ENCODE data around the gene TSHZ2.

TSHZ2 gene

DNA sequence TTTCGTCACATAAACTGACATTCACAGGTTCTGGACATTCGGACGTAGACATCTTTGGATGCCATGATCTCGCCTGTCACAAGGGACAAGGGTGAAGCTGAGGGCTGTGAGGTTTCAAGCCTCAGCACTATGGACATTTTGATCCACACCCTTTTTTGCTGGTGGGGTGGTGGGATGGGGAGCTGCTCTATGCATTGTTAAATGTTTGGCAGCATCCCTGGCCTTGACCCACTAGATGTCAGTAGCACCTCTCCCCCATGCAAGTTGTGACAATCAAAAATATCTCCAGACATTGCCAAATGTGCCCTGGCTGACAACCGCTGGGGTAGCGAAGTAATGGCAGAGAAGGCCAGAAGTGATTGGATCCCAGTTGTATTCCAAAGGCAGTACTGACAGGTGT lies 229.4 kb downstream of the TSHZ2 start:
- WGBS (ENCODE audit: insufficient coverage), result 93% methylated on average over 5 of the region's 6 CpGs
- H3K4me3 ChIP-seq (ENCODE audit: control insufficient read depth in 1 of 7, extremely low read depth in 1 of 7, insufficient read depth in 4 of 7, low read depth in 2 of 7, low read length in 6 of 7), result no peak overlapping the region
- H3K27ac ChIP-seq (ENCODE audit: insufficient read depth in 1 of 2, low read depth in 1 of 2, low read length in 2 of 2, poor library complexity in 1 of 2, severe bottlenecking in 2 of 2), result no peak overlapping the region
- no peaks in the 10 kb centered on the region for H3K9me3 ChIP-seq (ENCODE audit: control extremely low read depth in 1 of 5, control insufficient read depth in 4 of 5, insufficient read depth in 2 of 5, low read depth in 1 of 5, low read length in 4 of 5)
- H3K27me3 ChIP-seq (replicated peaks in 2 of 5; ENCODE audit: control insufficient read depth in 4 of 5, insufficient read depth in 5 of 5, low read length in 4 of 5), result peaks cover 0 to 18% (median 0%) of the 10 kb centered on the region in 5 experiments
- peak in 1 of 3 donors; percentile 2 for DNase-seq
- POLR2A ChIA-PET, result no interaction called here
- no peaks in the 10 kb centered on the region for H3K4me1 ChIP-seq (ENCODE audit: control extremely low read depth in 1 of 4, control insufficient read depth in 4 of 4, insufficient read depth in 4 of 4, low read length in 3 of 4)
- CTCF ChIA-PET, result no interaction called here
- H3K36me3 ChIP-seq (ENCODE audit: control insufficient read depth in 4 of 4, insufficient read depth in 4 of 4, low read length in 3 of 4), result no peaks in the 10 kb centered on the region

GRCh38 chr20:53202777-53203176 lies 230.6 kb downstream of the TSHZ2 start:
- Histone ChIP-seq H3K27ac (ENCODE audit: insufficient read depth in 1 of 2, low read depth in 1 of 2, low read length in 2 of 2, poor library complexity in 1 of 2, severe bottlenecking in 2 of 2) (no peak overlapping the region), H3K27me3 (replicated peaks in 2 of 5; ENCODE audit: control insufficient read depth in 4 of 5, insufficient read depth in 5 of 5, low read length in 4 of 5) (peaks cover 0 to 11% (median 0%) of the 10 kb centered on the region in 5 experiments), H3K9me3 (ENCODE audit: control extremely low read depth in 1 of 5, control insufficient read depth in 4 of 5, insufficient read depth in 2 of 5, low read depth in 1 of 5, low read length in 4 of 5) (no peaks in the 10 kb centered on the region), H3K36me3 (ENCODE audit: control insufficient read depth in 4 of 4, insufficient read depth in 4 of 4, low read length in 3 of 4) (no peaks in the 10 kb centered on the region), H3K4me1 (ENCODE audit: control extremely low read depth in 1 of 4, control insufficient read depth in 4 of 4, insufficient read depth in 4 of 4, low read length in 3 of 4) (no peaks in the 10 kb centered on the region), H3K4me3 (ENCODE audit: control insufficient read depth in 1 of 7, extremely low read depth in 1 of 7, insufficient read depth in 4 of 7, low read depth in 2 of 7, low read length in 6 of 7) (no peak overlapping the region)
- DNase-seq, result no peak
- ChIA-PET POLR2A (no interaction called here), CTCF (no interaction called here)
- 100% methylated on average over 2 of the region's 3 CpGs for WGBS (ENCODE audit: insufficient coverage)

GRCh38 chr20:53205046-53205445 lies 232.9 kb downstream of the TSHZ2 start:
- WGBS (ENCODE audit: insufficient coverage), result 95% methylated on average over 5 of the region's 5 CpGs
- H3K27me3 ChIP-seq (replicated peaks in 2 of 5; ENCODE audit: control insufficient read depth in 4 of 5, insufficient read depth in 5 of 5, low read length in 4 of 5), result peaks cover 0 to 16% (median 0%) of the 10 kb centered on the region in 5 experiments
- H3K9me3 ChIP-seq (ENCODE audit: control extremely low read depth in 1 of 5, control insufficient read depth in 4 of 5, insufficient read depth in 2 of 5, low read depth in 1 of 5, low read length in 4 of 5), result no peaks in the 10 kb centered on the region
- no peak overlapping the region for H3K27ac ChIP-seq (ENCODE audit: insufficient read depth in 1 of 2, low read depth in 1 of 2, low read length in 2 of 2, poor library complexity in 1 of 2, severe bottlenecking in 2 of 2)
- DNase-seq, result no peak
- no peak overlapping the region for H3K4me3 ChIP-seq (ENCODE audit: control insufficient read depth in 1 of 7, extremely low read depth in 1 of 7, insufficient read depth in 4 of 7, low read depth in 2 of 7, low read length in 6 of 7)
- H3K36me3 ChIP-seq (ENCODE audit: control insufficient read depth in 4 of 4, insufficient read depth in 4 of 4, low read length in 3 of 4), result no peaks in the 10 kb centered on the region
- no peaks in the 10 kb centered on the region for H3K4me1 ChIP-seq (ENCODE audit: control extremely low read depth in 1 of 4, control insufficient read depth in 4 of 4, insufficient read depth in 4 of 4, low read length in 3 of 4)
- ChIA-PET CTCF (interaction anchor here (0.9 kb wide), 1 partner anchor 13 kb away, joined by 3 read pairs; no protein-coding TSS in a partner anchor), POLR2A (no interaction called here)

DNA sequence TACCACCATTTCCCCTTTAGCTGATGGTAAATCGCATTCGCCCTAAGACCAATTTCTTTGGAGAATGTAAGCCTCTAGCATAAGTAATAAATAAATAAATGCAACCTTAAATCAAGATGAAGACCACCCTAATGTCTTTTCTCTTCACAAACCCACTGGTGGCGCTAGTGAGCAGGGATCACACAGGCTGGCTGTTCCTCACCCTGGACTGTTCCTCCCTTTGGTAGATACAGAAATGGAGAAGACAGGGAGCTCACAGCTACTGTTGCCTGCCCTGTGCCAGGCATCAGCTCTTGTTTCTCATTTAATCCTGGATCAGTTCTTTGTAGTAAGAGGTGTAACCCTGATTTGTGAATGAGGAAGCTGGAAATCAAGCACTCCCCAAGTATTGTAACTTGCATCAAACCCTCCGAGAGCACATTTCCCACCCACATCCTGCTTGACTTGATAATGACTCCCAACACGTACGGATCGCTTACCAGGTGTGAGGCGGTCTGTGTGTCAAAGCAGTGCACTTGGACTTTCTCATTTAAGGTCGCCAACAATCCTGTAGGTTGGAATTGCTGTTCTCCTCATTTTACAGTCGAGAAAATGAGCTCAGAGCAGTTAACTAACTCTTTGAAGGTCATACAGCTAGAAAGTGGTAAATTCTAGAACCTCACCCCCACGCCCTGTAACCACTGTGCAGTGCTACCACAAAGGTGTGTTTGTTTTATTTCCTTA lies 236.1 kb downstream of the TSHZ2 start:
- Histone ChIP-seq H3K4me3 (ENCODE audit: control insufficient read depth in 1 of 7, extremely low read depth in 1 of 7, insufficient read depth in 4 of 7, low read depth in 2 of 7, low read length in 6 of 7) (no peak overlapping the region), H3K27ac (ENCODE audit: insufficient read depth in 1 of 2, low read depth in 1 of 2, low read length in 2 of 2, poor library complexity in 1 of 2, severe bottlenecking in 2 of 2) (no peak overlapping the region), H3K9me3 (ENCODE audit: control extremely low read depth in 1 of 5, control insufficient read depth in 4 of 5, insufficient read depth in 2 of 5, low read depth in 1 of 5, low read length in 4 of 5) (no peaks in the 10 kb centered on the region), H3K36me3 (ENCODE audit: control insufficient read depth in 4 of 4, insufficient read depth in 4 of 4, low read length in 3 of 4) (no peaks in the 10 kb centered on the region), H3K27me3 (replicated peaks in 2 of 5; ENCODE audit: control insufficient read depth in 4 of 5, insufficient read depth in 5 of 5, low read length in 4 of 5) (peaks cover 0 to 13% (median 0%) of the 10 kb centered on the region in 5 experiments), H3K4me1 (ENCODE audit: control extremely low read depth in 1 of 4, control insufficient read depth in 4 of 4, insufficient read depth in 4 of 4, low read length in 3 of 4) (no peaks in the 10 kb centered on the region)
- peak; percentile 1 to 33 (median 6) for DNase-seq
- POLR2A ChIA-PET, result no interaction called here
- CTCF ChIA-PET, result interaction anchor here (0.8 to 1.8 kb wide), 3 partner anchors 9 to 18 kb away, joined by 3 to 6 read pairs (median 5); no protein-coding TSS in a partner anchor
- WGBS (ENCODE audit: insufficient coverage), result 51% methylated on average over 9 of the region's 11 CpGs

DNA sequence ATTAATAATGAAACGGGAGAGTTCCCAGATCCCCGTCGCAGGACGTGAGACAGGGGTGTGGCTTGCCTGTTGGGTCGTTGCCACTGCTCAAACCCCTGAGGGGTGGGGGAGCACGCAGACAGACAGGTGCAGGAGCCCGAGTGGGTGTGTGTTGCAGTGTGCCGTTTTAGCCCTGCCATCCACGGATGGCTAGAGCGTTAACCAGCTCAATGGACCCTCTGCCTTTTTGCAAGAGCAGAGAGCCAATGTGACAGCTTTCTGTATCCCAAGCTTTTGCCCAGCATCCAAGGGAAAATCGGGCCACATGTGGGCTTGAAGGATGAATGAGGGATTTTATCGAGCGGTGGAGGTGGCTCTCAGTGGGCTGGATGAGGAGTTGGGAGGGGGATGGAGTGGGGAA lies 237.9 kb downstream of the TSHZ2 start:
- Histone ChIP-seq H3K4me3 (ENCODE audit: control insufficient read depth in 1 of 7, extremely low read depth in 1 of 7, insufficient read depth in 4 of 7, low read depth in 2 of 7, low read length in 6 of 7) (no peak overlapping the region), H3K27ac (ENCODE audit: insufficient read depth in 1 of 2, low read depth in 1 of 2, low read length in 2 of 2, poor library complexity in 1 of 2, severe bottlenecking in 2 of 2) (no peak overlapping the region), H3K4me1 (ENCODE audit: control extremely low read depth in 1 of 4, control insufficient read depth in 4 of 4, insufficient read depth in 4 of 4, low read length in 3 of 4) (no peaks in the 10 kb centered on the region), H3K36me3 (ENCODE audit: control insufficient read depth in 4 of 4, insufficient read depth in 4 of 4, low read length in 3 of 4) (no peaks in the 10 kb centered on the region), H3K9me3 (ENCODE audit: control extremely low read depth in 1 of 5, control insufficient read depth in 4 of 5, insufficient read depth in 2 of 5, low read depth in 1 of 5, low read length in 4 of 5) (no peaks in the 10 kb centered on the region), H3K27me3 (replicated peaks in 2 of 5; ENCODE audit: control insufficient read depth in 4 of 5, insufficient read depth in 5 of 5, low read length in 4 of 5) (peaks cover 0 to 13% (median 0%) of the 10 kb centered on the region in 5 experiments)
- DNase-seq, result no peak
- POLR2A ChIA-PET, result no interaction called here
- 91% methylated on average over 12 of the region's 13 CpGs for WGBS (ENCODE audit: insufficient coverage)
- CTCF ChIA-PET, result no interaction called here

DNA sequence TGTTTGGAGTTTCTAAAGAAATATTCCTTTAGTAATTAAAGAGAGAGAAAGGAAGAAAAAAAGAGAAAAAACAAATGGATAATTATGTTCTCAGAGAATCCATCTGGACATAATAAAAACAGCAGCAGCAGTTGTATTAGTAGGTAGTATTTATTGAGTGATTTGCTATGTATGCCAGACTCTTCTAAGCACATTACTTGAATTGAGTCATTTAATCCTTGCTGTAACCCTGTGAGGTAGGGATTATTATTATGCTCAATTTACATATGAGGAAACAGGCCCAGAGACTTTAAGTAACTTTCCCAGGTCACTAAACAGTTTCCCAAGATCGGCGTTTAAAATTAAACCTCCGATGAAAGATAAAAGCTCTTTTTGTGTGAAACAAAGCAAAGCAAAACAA lies 238.8 kb downstream of the TSHZ2 start:
- Histone ChIP-seq H3K9me3 (ENCODE audit: control extremely low read depth in 1 of 5, control insufficient read depth in 4 of 5, insufficient read depth in 2 of 5, low read depth in 1 of 5, low read length in 4 of 5) (no peaks in the 10 kb centered on the region), H3K4me3 (ENCODE audit: control insufficient read depth in 1 of 7, extremely low read depth in 1 of 7, insufficient read depth in 4 of 7, low read depth in 2 of 7, low read length in 6 of 7) (no peak overlapping the region), H3K36me3 (ENCODE audit: control insufficient read depth in 4 of 4, insufficient read depth in 4 of 4, low read length in 3 of 4) (no peaks in the 10 kb centered on the region), H3K27ac (ENCODE audit: insufficient read depth in 1 of 2, low read depth in 1 of 2, low read length in 2 of 2, poor library complexity in 1 of 2, severe bottlenecking in 2 of 2) (no peak overlapping the region), H3K27me3 (replicated peaks in 2 of 5; ENCODE audit: control insufficient read depth in 4 of 5, insufficient read depth in 5 of 5, low read length in 4 of 5) (peaks cover 0 to 14% (median 0%) of the 10 kb centered on the region in 5 experiments), H3K4me1 (ENCODE audit: control extremely low read depth in 1 of 4, control insufficient read depth in 4 of 4, insufficient read depth in 4 of 4, low read length in 3 of 4) (no peaks in the 10 kb centered on the region)
- CTCF ChIA-PET, result no interaction called here
- 93% methylated on average over 3 of the region's 3 CpGs for WGBS (ENCODE audit: insufficient coverage)
- POLR2A ChIA-PET, result no interaction called here
- DNase-seq, result no peak

DNA sequence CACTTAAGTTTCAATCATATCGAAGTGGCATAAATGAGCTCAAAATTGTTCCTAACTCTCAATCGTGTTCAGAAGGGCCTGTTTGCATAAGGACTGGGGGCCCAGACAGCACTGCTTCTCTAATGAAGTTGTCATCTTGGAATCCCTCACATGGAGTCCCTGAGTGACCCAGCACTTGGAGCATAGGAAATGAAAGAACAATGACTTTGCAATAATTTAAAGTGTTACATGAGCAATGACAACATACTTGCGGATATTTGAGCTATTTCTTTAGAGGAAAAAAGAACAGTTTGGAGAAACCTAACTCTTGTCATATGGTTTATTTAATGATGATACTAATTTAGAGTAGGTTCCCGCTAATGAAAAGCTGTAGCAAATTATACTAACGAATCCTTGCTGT lies 239.9 kb downstream of the TSHZ2 start:
- H3K27ac ChIP-seq (ENCODE audit: insufficient read depth in 1 of 2, low read depth in 1 of 2, low read length in 2 of 2, poor library complexity in 1 of 2, severe bottlenecking in 2 of 2), result no peak overlapping the region
- peaks cover 0 to 2% (median 0%) of the 10 kb centered on the region in 4 experiments for H3K4me1 ChIP-seq (ENCODE audit: control extremely low read depth in 1 of 4, control insufficient read depth in 4 of 4, insufficient read depth in 4 of 4, low read length in 3 of 4)
- H3K36me3 ChIP-seq (ENCODE audit: control insufficient read depth in 4 of 4, insufficient read depth in 4 of 4, low read length in 3 of 4), result no peaks in the 10 kb centered on the region
- POLR2A ChIA-PET, result no interaction called here
- H3K4me3 ChIP-seq (ENCODE audit: control insufficient read depth in 1 of 7, extremely low read depth in 1 of 7, insufficient read depth in 4 of 7, low read depth in 2 of 7, low read length in 6 of 7), result no peak overlapping the region
- no peaks in the 10 kb centered on the region for H3K9me3 ChIP-seq (ENCODE audit: control extremely low read depth in 1 of 5, control insufficient read depth in 4 of 5, insufficient read depth in 2 of 5, low read depth in 1 of 5, low read length in 4 of 5)
- 82% methylated on average over 5 of the region's 5 CpGs for WGBS (ENCODE audit: insufficient coverage)
- CTCF ChIA-PET, result no interaction called here
- peaks cover 0 to 24% (median 5%) of the 10 kb centered on the region in 5 experiments for H3K27me3 ChIP-seq (replicated peaks in 2 of 5; ENCODE audit: control insufficient read depth in 4 of 5, insufficient read depth in 5 of 5, low read length in 4 of 5)
- peak in 1 of 3 donors; percentile 15 for DNase-seq
